Measurements from ENCODE around the gene SLC9A5.

The SLC9A5 gene, protein sequence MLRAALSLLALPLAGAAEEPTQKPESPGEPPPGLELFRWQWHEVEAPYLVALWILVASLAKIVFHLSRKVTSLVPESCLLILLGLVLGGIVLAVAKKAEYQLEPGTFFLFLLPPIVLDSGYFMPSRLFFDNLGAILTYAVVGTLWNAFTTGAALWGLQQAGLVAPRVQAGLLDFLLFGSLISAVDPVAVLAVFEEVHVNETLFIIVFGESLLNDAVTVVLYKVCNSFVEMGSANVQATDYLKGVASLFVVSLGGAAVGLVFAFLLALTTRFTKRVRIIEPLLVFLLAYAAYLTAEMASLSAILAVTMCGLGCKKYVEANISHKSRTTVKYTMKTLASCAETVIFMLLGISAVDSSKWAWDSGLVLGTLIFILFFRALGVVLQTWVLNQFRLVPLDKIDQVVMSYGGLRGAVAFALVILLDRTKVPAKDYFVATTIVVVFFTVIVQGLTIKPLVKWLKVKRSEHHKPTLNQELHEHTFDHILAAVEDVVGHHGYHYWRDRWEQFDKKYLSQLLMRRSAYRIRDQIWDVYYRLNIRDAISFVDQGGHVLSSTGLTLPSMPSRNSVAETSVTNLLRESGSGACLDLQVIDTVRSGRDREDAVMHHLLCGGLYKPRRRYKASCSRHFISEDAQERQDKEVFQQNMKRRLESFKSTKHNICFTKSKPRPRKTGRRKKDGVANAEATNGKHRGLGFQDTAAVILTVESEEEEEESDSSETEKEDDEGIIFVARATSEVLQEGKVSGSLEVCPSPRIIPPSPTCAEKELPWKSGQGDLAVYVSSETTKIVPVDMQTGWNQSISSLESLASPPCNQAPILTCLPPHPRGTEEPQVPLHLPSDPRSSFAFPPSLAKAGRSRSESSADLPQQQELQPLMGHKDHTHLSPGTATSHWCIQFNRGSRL

GRCh38 chr16:67248401-67249177 is at the start of gene SLC9A5:
Gene SLC9A5 (plus strand): TSS chr16:67248979. CDS start chr16:67249015, 36 bp downstream.
- no peak for DNase-seq

DNA sequence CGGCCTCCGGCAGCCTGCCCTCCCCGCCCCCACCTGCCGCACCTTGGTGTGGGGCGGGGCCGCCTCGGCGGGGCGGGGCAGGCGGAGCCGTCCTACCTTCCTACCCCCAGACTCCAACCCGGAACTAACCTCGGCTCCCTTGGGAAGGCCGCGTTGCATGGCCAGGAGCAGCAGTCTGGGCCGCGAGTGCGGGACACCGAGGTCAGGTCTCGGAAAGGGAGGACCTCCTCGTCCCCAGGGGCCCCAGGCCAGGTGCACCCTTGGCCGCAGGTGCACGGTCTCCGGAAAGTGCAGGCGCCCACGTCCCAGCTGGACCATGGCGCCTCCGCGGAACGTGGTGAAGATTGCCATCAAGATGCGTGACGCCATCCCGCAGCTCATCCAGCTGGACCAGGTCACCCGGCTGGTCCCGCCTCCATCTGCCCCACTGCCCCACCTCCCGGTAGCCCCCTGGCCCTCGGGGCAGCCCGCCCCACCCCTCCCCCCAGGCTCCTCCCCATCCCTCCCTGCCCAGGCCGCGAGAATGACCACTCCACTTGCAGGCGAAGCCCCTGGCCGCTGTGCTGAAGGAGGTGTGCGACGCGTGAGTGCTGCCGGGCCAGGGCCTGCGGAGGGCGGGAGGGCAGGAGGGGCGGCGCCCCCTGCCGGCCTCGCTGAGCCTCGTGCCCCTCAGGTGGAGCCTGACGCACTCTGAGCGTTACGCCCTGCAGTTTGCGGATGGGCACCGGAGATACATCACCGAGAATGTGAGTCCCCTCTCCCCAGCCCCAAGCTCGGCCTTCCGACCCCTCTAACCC is 49.6 kb upstream of the SLC9A5 start, which contains the start of gene ELMO3:
Gene ELMO3, plus strand, starts transcription at position 121 of the 797 bp plus-strand sequence. Its CDS starts 196 bp downstream, at position 317.
- DNase-seq: peak; percentile 43

DNA sequence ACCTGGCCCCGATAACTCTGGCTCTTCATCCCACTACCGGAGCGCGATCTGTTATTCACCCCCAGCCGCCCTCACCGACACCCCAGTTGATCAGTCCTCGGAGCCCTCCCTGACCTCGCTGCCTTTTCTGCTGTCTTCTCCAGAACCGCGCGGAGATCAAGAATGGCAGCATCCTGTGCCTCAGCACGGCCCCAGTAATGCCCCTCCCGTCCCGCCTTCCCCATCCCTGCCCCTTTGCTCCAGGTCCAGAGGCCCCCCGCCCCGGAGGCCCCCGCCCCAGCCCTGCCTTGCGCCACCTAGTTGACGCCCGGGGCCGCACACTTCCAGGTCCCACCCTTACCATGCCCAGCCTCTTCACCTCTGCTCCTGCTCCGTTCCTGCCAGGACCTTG is 49.0 kb upstream of the SLC9A5 start:
- DNase-seq: no peak

DNA sequence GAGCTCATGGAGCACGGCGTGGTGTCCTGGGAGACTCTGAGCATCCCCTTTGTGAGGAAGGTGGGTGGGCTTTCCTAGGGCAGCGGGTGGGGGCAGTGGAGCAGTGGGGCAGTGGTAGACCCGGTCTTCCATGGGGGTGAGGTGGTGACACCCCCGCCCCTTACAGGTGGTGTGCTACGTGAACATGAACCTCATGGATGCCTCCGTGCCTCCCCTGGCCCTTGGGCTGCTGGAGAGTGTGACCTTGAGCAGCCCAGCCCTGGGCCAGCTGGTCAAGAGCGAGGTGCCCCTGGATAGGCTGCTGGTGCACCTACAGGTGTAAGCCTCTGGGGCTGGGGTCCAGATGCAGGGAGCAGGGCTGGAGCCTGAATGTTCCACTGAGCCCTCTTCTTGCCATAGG is 48.3 kb upstream of the SLC9A5 start:
- no peak for DNase-seq

GRCh38 chr16:67201411-67202345 is 47.1 kb upstream of the SLC9A5 start:
- DNase-seq: no peak

DNA sequence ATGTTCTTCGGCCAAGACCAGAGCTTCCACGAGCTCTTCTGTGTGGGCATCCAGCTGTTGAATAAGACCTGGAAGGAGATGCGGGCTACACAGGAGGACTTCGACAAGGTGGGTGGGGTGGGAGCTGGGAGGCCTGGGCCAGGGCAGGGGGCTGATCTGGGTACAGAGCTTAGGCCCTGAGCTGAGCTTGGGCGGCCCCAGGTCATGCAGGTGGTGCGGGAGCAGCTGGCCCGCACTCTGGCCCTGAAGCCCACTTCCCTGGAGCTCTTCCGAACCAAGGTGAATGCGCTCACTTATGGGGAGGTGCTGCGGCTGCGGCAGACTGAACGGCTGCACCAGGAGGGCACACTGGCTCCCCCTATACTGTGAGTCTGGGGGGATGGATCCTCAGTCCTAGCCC is 46.4 kb upstream of the SLC9A5 start:
- DNase-seq: no peak

DNA sequence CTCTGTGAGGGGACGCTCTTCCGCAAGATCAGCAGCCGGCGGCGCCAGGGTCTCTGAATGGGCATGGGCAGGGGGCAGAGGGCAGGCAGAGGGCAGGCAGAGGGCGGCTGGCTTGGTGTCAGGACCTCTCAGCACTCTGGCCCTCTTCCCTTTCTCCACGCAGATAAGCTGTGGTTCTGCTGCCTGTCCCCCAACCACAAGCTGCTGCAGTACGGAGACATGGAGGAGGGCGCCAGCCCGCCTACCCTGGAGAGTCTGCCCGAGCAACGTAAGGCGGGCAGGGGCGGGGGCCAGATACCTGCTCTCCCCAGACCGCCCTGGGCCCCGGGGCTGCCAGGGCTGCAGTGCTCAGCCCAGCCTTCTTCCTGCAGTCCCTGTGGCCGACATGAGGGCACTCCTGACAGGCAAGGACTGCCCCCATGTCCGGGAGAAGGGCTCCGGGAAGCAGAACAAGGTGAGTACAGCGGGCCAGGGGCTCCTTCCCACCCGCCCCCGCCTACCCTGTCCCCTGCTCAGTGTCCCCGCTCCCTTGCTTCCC is 45.8 kb upstream of the SLC9A5 start:
- no peak for DNase-seq

DNA sequence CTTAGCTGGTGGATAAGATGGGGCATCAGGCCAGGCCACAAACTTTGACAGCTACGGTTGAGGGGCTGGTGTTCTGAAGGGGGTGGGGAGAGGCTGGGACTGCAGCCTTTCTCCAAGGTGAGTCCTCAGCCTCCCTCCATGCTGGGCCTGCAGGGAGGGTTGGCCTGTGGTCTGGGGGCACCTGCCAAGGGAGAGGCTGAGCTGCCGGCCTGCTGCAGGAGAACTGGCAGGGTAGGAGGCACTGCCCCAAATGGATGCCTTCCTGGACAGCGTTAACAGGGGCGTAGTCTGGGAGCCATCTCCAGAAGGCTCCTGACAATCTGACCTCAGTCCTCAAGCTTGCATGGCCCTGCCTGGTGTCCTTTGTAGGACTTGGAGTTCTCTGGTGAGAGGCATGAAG is 44.7 kb upstream of the SLC9A5 start:
- no peak for DNase-seq

DNA sequence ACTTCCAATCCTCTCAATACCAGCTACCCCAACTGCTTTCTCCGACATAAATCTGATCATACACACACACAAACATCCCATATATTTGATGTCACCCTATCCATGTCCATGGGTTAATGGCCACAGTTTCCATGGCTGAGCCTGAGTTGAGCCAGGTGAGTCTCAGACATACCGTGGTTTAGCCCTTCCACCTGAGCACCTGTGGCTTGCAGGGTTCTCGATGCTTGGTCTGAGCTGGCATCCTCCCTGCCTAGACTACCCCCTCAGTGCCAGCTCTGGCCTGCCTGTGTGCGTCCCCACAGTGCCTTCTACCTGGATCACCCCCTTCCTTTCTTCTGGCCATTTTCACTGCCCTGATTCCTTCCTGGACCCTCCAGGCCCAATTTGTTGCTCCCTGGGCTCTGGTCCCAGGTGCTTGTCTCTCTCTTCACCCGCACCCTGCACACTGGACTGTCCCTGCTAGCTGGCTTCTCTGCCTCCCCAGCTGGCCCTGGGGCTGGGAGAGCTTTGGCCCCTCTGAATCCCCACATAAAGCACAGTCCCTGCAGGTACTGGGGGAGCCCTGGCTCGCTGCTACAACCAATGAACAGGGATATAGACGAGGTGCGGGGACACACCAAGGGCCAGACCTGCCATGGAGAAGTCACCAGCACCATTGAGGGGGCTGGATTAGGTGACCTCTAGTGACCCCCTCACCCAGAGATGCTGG is 42.5 kb upstream of the SLC9A5 start:
- DNase-seq: no peak

GRCh38 chr16:67206838-67207248 is 41.9 kb upstream of the SLC9A5 start:
- no peak for DNase-seq

DNA sequence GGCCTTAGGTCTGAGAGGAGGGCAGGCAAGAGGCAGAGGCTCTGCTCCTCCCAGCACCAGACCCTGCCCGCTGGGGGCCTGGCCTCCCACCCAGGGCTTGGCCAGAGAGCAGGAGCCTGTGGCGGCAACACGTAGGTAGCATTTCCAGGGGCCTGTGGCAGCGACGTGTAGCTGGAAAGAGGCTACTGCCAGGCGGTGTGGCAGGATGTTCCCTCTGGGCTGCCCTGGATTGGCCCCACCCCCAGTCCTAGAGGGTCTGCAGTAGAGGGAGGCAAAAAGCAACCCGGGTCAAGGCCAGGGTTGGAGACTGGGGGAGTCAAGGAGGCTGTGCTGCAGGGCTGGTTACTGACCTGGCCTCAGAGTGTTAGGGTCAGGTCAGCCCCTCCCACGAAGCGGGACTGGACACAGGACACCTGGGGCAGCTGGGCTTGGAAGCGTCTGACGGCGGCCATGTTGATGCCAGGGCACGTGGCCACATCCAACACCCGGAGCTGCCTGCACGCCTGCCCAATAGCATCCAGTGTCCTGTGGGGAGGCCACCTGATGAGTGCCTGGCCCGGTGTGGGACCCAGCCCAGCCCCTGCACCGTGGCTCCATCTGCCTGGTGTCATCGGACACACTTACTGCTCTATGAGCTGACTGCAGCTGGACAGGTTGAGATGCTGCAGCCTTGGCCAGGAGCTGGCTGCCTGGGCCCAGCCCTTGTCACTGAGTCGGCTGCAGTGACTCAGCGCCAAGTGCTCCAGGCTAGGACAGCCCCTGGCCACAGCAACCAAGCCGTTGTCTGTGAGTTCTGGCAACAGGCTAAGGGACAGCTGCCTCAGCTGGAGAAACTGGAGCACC is 41.3 kb upstream of the SLC9A5 start:
- no peak for DNase-seq

GRCh38 chr16:67208154-67208896 is 40.5 kb upstream of the SLC9A5 start:
- no peak for DNase-seq

DNA sequence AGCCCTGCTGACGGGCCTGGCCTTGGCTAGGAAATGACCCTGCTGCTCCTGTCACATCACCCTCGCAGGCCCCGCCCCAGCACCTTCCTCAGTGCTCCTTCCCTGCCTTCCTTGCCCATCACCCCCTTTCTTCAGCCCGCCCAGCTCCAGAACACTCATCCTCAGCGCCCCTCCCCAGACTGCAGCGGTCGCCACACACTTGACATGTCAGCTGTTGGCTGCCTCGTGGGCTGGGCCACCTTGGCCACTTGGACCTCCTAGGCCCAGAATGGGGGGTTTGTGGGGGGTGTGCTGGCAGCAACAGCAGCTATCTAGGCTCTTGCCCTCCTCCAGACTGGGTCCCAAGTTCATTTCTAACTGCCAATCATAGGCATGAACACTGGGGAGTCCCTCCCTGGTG is 39.2 kb upstream of the SLC9A5 start:
- DNase-seq: no peak

GRCh38 chr16:67210069-67210937 is 38.5 kb upstream of the SLC9A5 start:
- DNase-seq: no peak

- DNase-seq: no peak
Observed at GRCh38 chr16:67211674-67212073, 37.1 kb upstream of the SLC9A5 start.

DNA sequence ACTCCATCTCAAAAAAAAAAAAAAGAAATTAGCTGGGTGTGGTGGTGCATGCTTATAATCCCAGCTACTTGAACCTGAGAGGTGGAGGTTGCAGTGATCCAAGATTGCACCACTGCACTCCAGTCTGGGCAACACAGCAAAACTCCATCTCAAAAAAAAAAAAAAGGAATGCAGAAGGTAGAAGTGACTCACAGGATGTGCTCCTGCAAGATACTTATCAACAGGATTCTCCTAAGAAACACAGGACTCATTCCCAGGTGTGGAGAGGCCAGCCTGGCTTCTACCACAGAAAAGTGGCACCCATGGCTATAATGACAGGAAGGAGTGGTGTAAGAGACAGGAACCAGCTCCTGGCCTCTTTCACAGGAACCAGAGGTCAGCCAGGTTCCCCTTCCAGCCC is 36.0 kb upstream of the SLC9A5 start:
- DNase-seq: no peak
